ENCODE results near the gene PIK3R3. TPM values are rescaled to one million over a fixed set of nuclear protein-coding genes. Genes with fewer than 3 reads are reported as not detected.

PIK3R3 gene
- total and polyA plus RNA-seq, 2 donors (not counting 3 experiments of a cell fraction or from before 2014, with no cell fraction given), result 7.5 to 14.3 TPM

DNA sequence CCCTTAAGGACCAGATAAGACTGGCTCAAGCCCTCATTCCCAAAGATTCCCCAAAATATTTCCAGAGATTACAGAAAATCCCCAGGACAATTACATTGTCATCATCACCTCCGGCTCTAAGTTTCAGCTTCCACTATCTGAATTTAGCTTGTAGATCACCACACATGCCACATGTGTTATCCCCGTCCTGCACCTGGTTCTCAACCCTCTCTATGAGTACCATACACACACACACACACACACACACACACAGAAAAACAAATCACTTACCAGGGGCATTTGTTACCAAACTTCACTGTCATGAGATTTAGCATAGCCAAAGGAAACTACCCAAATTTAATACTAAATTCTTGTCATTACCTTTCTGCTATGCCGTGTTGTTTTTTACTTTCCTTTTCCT, 27.1 kb upstream of the PIK3R3 start:
- intact Hi-C loops (cut with micrococcal nuclease), result no loop called here
- CTCF ChIA-PET, result interaction anchor here (1.0 to 1.6 kb wide), 2 partner anchors 9 to 28 kb away, joined by 3 to 4 read pairs; no protein-coding TSS in a partner anchor
- no peak overlapping the region for H3K4me2 ChIP-seq (ENCODE audit: insufficient read depth, low read length)
- DNase-seq (ENCODE audit: low read depth, low spot score) (no peak), FAIRE-seq (no peak)
- no peaks in the 10 kb centered on the region for H4K20me1 ChIP-seq (replicated peaks; ENCODE audit: control insufficient read depth, extremely low read depth, insufficient read depth, low read length)
- no peaks in the 10 kb centered on the region for H3K79me2 ChIP-seq (ENCODE audit: control insufficient read depth, insufficient read depth, low read length)
- no peak for TF ChIP-seq JUN (IDR thresholded peaks at IDR 0.05; ENCODE audit: borderline replicate concordance, insufficient read depth, insufficient read length, low read depth)
- TF ChIP-seq MAX (IDR thresholded peaks at IDR 0.05; ENCODE audit: insufficient read depth, insufficient read length), result no peak
- TF ChIP-seq MYC (IDR thresholded peaks at IDR 0.05; ENCODE audit: low read depth, low read length), result no peak
- no peak for TF ChIP-seq POLR2AphosphoS5 (IDR thresholded peaks at IDR 0.05; ENCODE audit: insufficient read depth, low read depth, low read length)
- TF ChIP-seq EZH2 (IDR thresholded peaks at IDR 0.05; ENCODE audit: borderline replicate concordance, low read depth, low read length, severe bottlenecking), result no peak
- no peak for TF ChIP-seq FOS (IDR thresholded peaks at IDR 0.05; ENCODE audit: borderline replicate concordance, insufficient read depth, low read length)
- no peak for TF ChIP-seq CTCF (IDR thresholded peaks at IDR 0.05; ENCODE audit: extremely low read depth in 1 of 2, insufficient read depth in 1 of 2, low read depth in 1 of 2, low read length in 2 of 2)
- TF ChIP-seq GATA2 (IDR thresholded peaks at IDR 0.05; ENCODE audit: insufficient read depth, insufficient read length, low read depth, low read length), result no peak
- TF ChIP-seq POLR2A (IDR thresholded peaks at IDR 0.05; ENCODE audit: low read depth, low read length), result no peak
- POLR2A ChIA-PET, result no interaction called here
- H2AFZ ChIP-seq (ENCODE audit: low read depth, low read length), result no peak overlapping the region
- H3K9ac ChIP-seq (replicated peaks; ENCODE audit: extremely low read depth, insufficient read depth, low read length), result no peak overlapping the region
- no TSS peak for BruUV-seq (replicated peaks)
- no peaks in the 10 kb centered on the region for H3K36me3 ChIP-seq (ENCODE audit: control insufficient read depth in 2 of 2, extremely low read depth in 1 of 2, insufficient read depth in 2 of 2, low read length in 2 of 2)
- no peaks in the 10 kb centered on the region for H3K9me1 ChIP-seq (replicated peaks; ENCODE audit: control insufficient read depth, extremely low read depth, insufficient read depth, low read length)
- H3K4me3 ChIP-seq (replicated peaks in 1 of 3; ENCODE audit: insufficient read depth in 1 of 3, low read depth in 1 of 3, low read length in 3 of 3), result no peak overlapping the region
- H3K27me3 ChIP-seq (ENCODE audit: control insufficient read depth in 2 of 2, insufficient read depth in 2 of 2, low read length in 2 of 2), result peaks cover 0 to 12% of the 10 kb centered on the region in 2 experiments
- dilution Hi-C loops (cut with MboI; ENCODE audit: extremely low pct_ligation_motif_present, low sequenced_read_pairs), result no loop called here
- H3K27ac ChIP-seq (ENCODE audit: insufficient read depth, low read depth, low read length), result no peak overlapping the region
- no peaks in the 10 kb centered on the region for H3K9me3 ChIP-seq (replicated peaks; ENCODE audit: control insufficient read depth, insufficient read depth, low read length)
- no peaks in the 10 kb centered on the region for H3K4me1 ChIP-seq (ENCODE audit: control insufficient read depth, extremely low read depth, insufficient read depth, low read length)
